ENCODE measurements around the gene STAG3.
"Not testable (repeated sequence)": the region's sequence is repeated elsewhere in the genome, so short reads cannot be mapped to it uniquely, and the experiment has no call there.

Gene STAG3

GRCh38 chr7:100173806-100174495 is 3.8 kb upstream of the STAG3 start:
- no peak for DNase-seq

GRCh38 chr7:100174582-100174981 is 3.1 kb upstream of the STAG3 start:
- DNase-seq = no peak

GRCh38 chr7:100175296-100175935 is 2.3 kb upstream of the STAG3 start:
- DNase-seq = no peak

GRCh38 chr7:100176096-100177044 is 1.3 kb upstream of the STAG3 start:
- no peak for DNase-seq

GRCh38 chr7:100180084-100180483 is 2.4 kb downstream of the STAG3 start:
- DNase-seq = not testable (repeated sequence)

- not testable (repeated sequence) for DNase-seq
These were observed 4.9 kb downstream of the STAG3 start for GRCh38 chr7:100182616-100183015.

GRCh38 chr7:100183090-100183489 is 5.4 kb downstream of the STAG3 start:
- not testable (repeated sequence) for DNase-seq

GRCh38 chr7:100185726-100186125 is 8.0 kb downstream of the STAG3 start:
- DNase-seq = no peak

- no peak for DNase-seq
These were observed 11.3 kb downstream of the STAG3 start for GRCh38 chr7:100189061-100189460.

GRCh38 chr7:100190048-100190711 is 12.5 kb downstream of the STAG3 start:
- no peak for DNase-seq

GRCh38 chr7:100191775-100192174 is 14.1 kb downstream of the STAG3 start:
- DNase-seq = no peak

GRCh38 chr7:100192281-100192862 is 14.7 kb downstream of the STAG3 start:
- DNase-seq = not testable (repeated sequence)

- no peak for DNase-seq
These were observed 15.3 kb downstream of the STAG3 start for GRCh38 chr7:100192969-100193368.

GRCh38 chr7:100195222-100195621 is 17.5 kb downstream of the STAG3 start:
- DNase-seq = no peak

GRCh38 chr7:100195901-100196322 is 18.2 kb downstream of the STAG3 start:
- DNase-seq = not testable (repeated sequence)

GRCh38 chr7:100198266-100198665 is 20.5 kb downstream of the STAG3 start:
- DNase-seq = no peak

- no peak for DNase-seq
These were observed 23.0 kb downstream of the STAG3 start for GRCh38 chr7:100200693-100201092.

- no peak for DNase-seq
These were observed 26.7 kb downstream of the STAG3 start for GRCh38 chr7:100204454-100204853.

- no peak for DNase-seq
These were observed 31.2 kb downstream of the STAG3 start for GRCh38 chr7:100208911-100209408.

GRCh38 chr7:100209493-100209892 is 31.8 kb downstream of the STAG3 start:
- DNase-seq = no peak

- DNase-seq = no peak
These were observed 33.1 kb downstream of the STAG3 start for GRCh38 chr7:100210805-100211204.

- no peak for DNase-seq
These were observed 33.6 kb downstream of the STAG3 start for GRCh38 chr7:100211342-100211780.
